Kidney epithelial cell (primary cell): ENCODE measurements around the gene ST3GAL4. TPM values are rescaled to one million over a fixed set of nuclear protein-coding genes. Genes with fewer than 3 reads are reported as not detected.
"Not testable (repeated sequence)": the region's sequence is repeated elsewhere in the genome, so short reads cannot be mapped to it uniquely, and the experiment has no call there.

ENCODE experiments used
- DNase-seq: peaks from one replicate; pipeline ENCODE4 v3.0.0-alpha.2; 2010; ENCODE audit warnings: low read depth
- H3K27me3 ChIP-seq: 2 replicates; pipeline ENCODE4 v1.6.0; 2011; ENCODE audit warnings: low read length; ENCODE audit not compliant: control insufficient read depth, insufficient read depth
- H3K36me3 ChIP-seq: 2 replicates; pipeline ENCODE4 v1.5.1; 2011; ENCODE audit warnings: low read length; ENCODE audit not compliant: control insufficient read depth, insufficient read depth
- H3K4me3 ChIP-seq: 2 replicates; pipeline ENCODE4 v1.5.1; 2011; ENCODE audit warnings: low read depth, mild to moderate bottlenecking, control low read depth, low read length
- CTCF ChIP-seq: IDR thresholded peaks from 2 replicates; pipeline ENCODE4 v1.5.1; 2011; ENCODE audit warnings: mild to moderate bottlenecking, moderate library complexity, low read length, control low read depth, inconsistent platforms; ENCODE audit not compliant: insufficient read depth, poor library complexity, severe bottlenecking
- total RNA-seq: library from RNA; depleted of rRNA; stranded (reverse); fragments of >200 nt; gene quantifications from 2 replicates; pipeline ENCODE4 v1.2.3, GENCODE V29; 2015

ST3GAL4 gene
- total RNA-seq, 1 donor from 2014 or later: 12.7 TPM

DNA sequence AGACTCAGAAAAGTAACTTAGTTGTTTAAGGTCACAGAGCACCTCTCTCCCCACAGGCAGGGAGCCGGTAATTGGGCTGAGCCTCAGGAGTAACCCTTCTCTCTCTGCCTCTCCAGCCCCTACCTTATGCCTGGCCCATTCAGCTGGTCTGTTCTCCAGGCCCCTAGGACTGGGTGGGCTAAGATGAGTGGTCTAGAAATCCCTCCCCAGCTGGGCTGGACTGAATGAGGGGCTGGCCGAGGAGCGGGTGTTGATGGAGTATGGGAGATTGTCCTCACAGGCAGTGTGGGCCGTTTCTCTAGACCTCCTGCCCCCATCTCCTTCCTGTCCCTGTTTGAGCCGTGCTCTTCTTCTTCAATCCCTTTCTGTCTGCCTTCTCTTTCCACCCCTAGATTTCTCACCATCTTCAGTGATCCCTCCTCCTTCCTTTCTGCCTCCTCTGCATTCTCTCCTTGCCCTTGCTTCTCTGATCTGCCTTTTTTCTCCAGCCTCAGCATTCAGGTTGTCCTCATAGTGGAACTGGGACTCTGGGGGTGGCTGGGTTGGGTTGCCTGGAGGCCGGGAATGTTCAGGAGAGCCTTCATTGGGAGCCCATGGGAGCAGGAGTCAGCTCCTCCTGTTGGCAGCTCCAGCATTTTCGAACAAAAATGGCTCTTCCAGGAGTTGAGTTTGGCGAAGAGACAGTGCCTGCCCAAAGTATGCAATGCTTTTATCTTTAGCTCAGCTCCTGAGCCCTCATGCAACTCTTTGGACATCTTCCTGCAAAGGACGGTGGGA is 7.6 kb downstream of the ST3GAL4 start:
- no peak overlapping the region for H3K4me3 ChIP-seq
- TF ChIP-seq CTCF: no peak

GRCh38 chr11:126363706-126364248 is 8.3 kb downstream of the ST3GAL4 start:
- H3K27me3 ChIP-seq: no peaks in the 10 kb centered on the region
- no peak for DNase-seq
- TF ChIP-seq CTCF: no peak
- no peak overlapping the region for H3K4me3 ChIP-seq
- no peaks in the 10 kb centered on the region for H3K36me3 ChIP-seq

More for the DNA sequence above, 7.6 kb downstream of the ST3GAL4 start:
- DNase-seq: no peak
- no peaks in the 10 kb centered on the region for H3K36me3 ChIP-seq
- no peaks in the 10 kb centered on the region for H3K27me3 ChIP-seq

DNA sequence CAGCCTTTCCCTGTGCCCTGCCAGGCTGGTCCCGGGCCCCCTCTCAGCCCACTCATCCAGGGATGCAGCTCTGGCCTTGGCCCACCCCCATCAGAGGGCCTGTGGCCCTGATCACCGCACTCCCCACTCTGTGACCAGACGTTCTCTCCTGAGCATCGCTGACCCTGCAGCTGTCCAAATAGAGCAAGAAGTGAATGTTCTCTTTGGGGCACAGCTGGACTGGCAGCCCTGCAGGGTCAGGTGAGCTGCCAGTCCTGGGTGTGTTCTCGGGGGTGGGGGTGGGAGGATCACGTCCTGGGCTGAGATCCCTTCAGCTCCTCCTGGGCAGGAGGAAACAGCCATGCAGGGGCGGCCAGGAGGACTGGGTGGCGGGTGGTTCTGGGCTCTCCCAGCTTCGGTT is 9.2 kb downstream of the ST3GAL4 start:
- not testable (repeated sequence) for DNase-seq, H3K4me3 ChIP-seq, H3K27me3 ChIP-seq, H3K36me3 ChIP-seq

- H3K4me3 ChIP-seq, H3K36me3 ChIP-seq, H3K27me3 ChIP-seq, DNase-seq: not testable (repeated sequence)
Observed at GRCh38 chr11:126365508-126365907, 10.0 kb downstream of the ST3GAL4 start.

- no peaks in the 10 kb centered on the region for H3K27me3 ChIP-seq
- DNase-seq: no peak
- no peak for TF ChIP-seq CTCF
- H3K4me3 ChIP-seq: no peak overlapping the region
- no peaks in the 10 kb centered on the region for H3K36me3 ChIP-seq
Observed at GRCh38 chr11:126366064-126366822, 10.8 kb downstream of the ST3GAL4 start.

DNA sequence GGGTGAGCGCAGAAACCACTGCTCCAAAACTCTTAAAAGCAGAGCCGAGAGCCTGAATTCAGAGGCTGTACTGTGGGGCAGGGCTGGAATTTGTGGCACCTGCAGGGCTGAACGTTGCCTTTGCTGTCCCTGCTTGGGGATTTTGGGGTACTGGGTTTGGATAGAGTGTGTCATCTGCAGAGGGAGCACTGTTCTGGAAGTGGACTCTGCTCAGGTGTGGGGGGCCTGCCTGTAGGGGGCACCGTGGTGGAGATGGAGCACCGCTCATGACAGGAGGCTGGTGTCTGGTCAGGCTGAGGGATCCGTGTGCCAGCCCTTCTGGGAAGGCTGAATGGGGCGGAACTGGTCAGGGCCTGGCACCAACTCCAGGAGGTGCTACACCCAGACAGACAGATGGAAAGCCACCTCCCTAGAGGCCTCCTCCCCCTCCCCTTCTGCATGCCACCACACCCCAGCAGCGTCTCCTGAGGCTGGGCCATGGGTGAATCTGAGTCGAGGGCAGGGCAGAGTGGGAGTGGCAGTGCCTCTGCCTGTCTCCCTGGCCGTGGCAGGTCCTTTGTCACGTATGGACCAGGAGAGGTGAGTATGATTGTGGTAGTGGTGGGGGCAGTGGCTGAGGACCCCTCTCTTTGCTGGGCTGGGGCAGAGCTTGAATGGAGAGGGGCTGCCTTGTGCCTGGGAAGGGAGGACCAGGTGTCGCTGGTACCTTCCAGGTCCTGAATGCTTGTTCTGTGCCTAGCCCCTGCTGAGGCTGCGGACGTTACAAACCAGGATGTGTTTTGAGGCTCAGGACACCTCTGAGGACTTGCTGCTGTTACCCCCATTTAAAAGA is 11.6 kb downstream of the ST3GAL4 start:
- DNase-seq, H3K27me3 ChIP-seq, H3K36me3 ChIP-seq: not testable (repeated sequence)

DNA sequence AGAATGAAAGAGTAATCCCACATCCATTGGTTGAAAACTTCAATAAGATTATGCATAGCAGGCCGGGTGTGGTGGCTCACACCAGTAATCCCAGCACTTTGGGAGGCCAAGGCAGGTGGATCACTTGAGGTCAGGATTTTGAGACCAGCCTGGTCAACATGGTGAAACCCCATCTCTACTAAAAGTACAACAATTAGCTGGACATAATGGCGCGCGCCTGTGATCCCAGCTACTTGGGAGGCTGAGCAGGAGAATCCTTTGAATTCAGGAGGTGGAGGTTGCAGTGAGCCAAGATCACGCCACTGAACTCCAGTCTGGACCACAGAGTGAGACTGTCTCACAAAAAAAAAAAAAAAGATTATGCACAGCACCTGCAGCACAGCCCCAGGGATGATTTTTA is 12.3 kb downstream of the ST3GAL4 start:
- not testable (repeated sequence) for H3K4me3 ChIP-seq, H3K27me3 ChIP-seq, H3K36me3 ChIP-seq, DNase-seq

More for the DNA sequence above, 11.6 kb downstream of the ST3GAL4 start:
- H3K4me3 ChIP-seq: not testable (repeated sequence)

DNA sequence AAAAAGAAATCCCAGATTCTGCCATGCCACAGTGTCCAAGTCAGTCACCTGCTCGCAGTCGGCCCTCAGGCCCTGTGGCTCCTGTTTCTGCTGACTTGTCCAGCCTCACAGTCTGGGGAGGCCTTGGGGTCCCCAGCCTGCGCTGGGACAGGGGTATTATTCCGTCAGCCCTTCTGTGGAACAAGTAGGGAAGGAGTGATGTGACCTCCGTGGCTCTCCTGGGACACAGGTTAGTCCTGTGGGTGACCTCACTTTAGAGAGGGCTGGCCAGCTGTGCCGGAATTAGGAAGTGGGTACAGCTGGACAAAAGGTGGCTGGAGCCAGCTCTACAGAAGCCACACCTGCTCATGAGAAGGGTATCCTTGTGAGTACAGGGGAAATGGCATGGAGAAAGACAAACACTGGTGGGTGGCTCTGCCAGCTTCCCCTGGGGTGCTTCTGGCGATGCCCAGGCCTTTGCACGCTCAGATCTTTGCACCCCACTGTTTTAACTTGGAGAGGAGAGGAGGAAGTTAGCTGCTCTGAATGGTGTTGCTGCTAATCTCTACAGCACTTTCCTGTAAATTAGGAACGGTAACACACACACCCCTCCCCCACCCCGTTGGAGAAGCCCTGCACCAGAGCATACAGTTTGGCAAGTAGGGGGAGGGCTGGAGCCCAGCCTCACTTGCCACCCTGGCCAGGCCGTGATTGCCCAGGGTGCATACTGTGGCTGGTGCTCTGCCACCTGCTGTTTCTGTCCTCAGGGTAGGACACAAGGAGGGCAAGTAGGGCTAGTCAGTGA is 13.0 kb downstream of the ST3GAL4 start:
- H3K27me3 ChIP-seq, H3K36me3 ChIP-seq, H3K4me3 ChIP-seq, DNase-seq: not testable (repeated sequence)
